Body of pancreas (tissue), 4 donors: Measurements from ENCODE around the gene LDLRAD4.

ENCODE experiments used
- POLR2A ChIP-seq, 3 donors: fragments of 450-650 bp; IDR thresholded peaks; one replicate each; pipeline ENCODE4 v1.6.1; 2016; ENCODE audit warnings: antibody characterized with exemption in 3 of 3, mild to moderate bottlenecking in 2 of 3
- TF ChIP-seq, protein P1 (sequence below), 7 experiments: fragments of 450-650 bp in 4 of 7; fragments of 200-600 bp in 3 of 7; sonication (generic) in 3 of 7; IDR thresholded peaks; one replicate each; pipeline ENCODE4 v1.5.1; 2016 to 2019; ENCODE audit warnings: antibody characterized with exemption in 7 of 7

DNA sequence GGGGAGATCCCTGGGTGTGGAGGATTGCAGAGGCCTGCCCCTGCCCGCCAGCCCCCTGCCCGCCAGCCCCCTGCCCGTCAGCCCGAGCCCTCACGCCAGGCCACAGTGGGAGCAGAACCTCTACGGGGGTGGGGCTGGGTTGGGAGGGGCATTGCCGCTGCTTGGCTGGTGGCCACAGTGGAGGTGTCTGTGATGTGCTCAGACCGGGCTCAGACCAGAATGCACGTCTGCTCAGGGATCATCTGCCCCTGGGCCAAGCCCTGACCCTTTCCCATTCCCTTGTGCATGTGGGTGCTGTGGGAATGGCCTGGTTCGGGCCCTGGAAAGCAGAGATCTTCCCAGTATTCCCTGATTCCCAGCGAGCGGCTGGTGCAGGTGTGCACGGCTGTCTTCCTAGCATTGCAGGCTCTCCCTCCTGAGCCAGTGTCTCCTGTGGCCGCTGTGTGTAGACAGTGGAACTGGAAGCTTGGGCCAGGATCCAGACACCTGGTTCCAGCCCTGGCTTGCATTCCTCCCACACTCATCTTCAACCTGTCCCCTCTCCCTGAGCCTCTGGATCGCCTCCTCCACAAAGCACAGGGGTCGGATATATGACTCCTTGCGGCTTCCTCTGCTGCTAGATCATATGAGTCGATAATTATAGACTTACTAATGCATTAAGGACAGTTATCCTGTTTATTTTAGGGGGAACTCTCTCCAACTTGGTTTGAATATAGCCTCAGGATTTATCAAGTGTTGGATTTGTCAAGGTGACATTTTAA is 161.6 kb downstream of the LDLRAD4 start:
- TF ChIP-seq, protein P1, sequence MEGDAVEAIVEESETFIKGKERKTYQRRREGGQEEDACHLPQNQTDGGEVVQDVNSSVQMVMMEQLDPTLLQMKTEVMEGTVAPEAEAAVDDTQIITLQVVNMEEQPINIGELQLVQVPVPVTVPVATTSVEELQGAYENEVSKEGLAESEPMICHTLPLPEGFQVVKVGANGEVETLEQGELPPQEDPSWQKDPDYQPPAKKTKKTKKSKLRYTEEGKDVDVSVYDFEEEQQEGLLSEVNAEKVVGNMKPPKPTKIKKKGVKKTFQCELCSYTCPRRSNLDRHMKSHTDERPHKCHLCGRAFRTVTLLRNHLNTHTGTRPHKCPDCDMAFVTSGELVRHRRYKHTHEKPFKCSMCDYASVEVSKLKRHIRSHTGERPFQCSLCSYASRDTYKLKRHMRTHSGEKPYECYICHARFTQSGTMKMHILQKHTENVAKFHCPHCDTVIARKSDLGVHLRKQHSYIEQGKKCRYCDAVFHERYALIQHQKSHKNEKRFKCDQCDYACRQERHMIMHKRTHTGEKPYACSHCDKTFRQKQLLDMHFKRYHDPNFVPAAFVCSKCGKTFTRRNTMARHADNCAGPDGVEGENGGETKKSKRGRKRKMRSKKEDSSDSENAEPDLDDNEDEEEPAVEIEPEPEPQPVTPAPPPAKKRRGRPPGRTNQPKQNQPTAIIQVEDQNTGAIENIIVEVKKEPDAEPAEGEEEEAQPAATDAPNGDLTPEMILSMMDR (IDR thresholded peaks at IDR 0.05), result no peak
- TF ChIP-seq POLR2A (IDR thresholded peaks at IDR 0.05), result no peak
